ENCODE results near the gene ITPRID2. TPM values are rescaled to one million over a fixed set of nuclear protein-coding genes. Genes with fewer than 3 reads are reported as not detected.

ITPRID2 gene
- total RNA-seq, 1 experiment from 2014 or later: 419 TPM

DNA sequence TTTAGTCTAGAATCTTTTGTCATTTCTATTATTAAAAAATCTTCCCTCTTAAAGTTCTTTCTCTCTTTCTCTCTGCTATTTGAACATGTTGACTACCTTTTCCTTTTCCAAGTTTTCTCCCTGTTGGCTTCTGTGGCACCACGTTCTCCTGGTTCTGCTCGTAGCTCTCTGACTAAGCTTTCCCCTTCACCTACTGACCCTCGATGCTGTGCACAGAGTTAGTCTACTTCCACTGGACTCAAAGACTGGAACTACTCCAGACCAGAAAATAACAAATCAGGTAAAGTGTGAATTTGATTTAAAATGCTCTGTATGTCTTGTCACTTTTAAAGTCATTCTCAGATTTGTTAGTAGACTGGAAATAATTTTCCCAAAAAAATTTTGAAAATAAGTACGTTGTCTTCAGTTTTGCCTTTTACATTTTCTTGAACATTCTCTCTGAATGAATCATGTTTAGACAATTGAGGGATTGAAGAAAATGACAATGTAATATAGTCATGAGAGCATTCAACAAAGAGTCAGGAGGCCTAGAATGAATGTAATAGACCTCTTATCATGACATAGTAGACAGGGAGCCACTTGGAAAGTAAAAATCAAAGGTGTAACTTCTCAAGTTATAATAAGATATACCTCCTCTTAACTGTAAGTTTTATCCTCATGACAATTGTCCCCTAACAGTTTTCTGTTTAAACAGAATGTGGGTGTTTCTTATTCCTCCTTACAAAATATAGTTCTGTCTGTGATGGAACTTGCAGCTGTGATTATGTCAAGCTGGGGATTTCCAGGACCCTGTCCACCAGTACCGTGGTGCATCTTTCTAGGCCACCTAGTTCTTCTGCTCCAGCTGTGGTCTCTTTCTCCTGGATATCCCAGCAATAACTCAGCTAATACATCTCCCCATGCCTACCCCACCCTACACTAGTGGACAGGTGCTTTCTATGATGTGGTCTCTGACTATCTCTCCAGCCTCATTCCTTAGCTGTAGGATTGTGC lies 25.5 kb downstream of the ITPRID2 start:
- Histone ChIP-seq H3K79me2 (ENCODE audit: low read depth) (no peaks in the 10 kb centered on the region), H3K9me3 (ENCODE audit: insufficient read depth, low read depth) (no peaks in the 10 kb centered on the region), H4K20me1 (ENCODE audit: insufficient read depth) (no peaks in the 10 kb centered on the region), H3K4me2 (no peak overlapping the region), H3K4me3 (no peak overlapping the region), H2AFZ (no peak overlapping the region), H3K27me3 (ENCODE audit: insufficient read depth, low read depth) (no peaks in the 10 kb centered on the region), H3K4me1 (replicated peaks; ENCODE audit: insufficient read depth) (no peaks in the 10 kb centered on the region), H3K27ac (peak overlapping the region; percentile 1; the same call in 1 of the 2 replicates), H3F3A (ENCODE audit: insufficient read depth, low read depth) (no peaks in the 10 kb centered on the region), H3K9me2 (ENCODE audit: insufficient read depth) (no peaks in the 10 kb centered on the region), H3K36me3 (ENCODE audit: low read depth) (peaks cover 79% of the 10 kb centered on the region)
- intact Hi-C loops (cut with micrococcal nuclease; ENCODE audit: unreplicated experiment): loop anchor here (2.0 kb wide), 1 partner anchor 38 kb away; no protein-coding TSS in a partner anchor
- no peak for DNase-seq
- ChIA-PET CTCF (interaction anchor here (0.7 to 1.8 kb wide), 3 partner anchors 38 to 1792 kb away, joined by 4 to 5 read pairs (median 5); no protein-coding TSS in a partner anchor), POLR2A (ENCODE audit: unreplicated experiment) (interaction anchor here (0.7 to 1.0 kb wide), 2 partner anchors 20 to 59 kb away, joined by 4 to 10 read pairs; no protein-coding TSS in a partner anchor)
- no TSS peak for BruUV-seq (replicated peaks)
- TF ChIP-seq EZH2 (IDR thresholded peaks at IDR 0.05; ENCODE audit: low read depth): no peak
- TF ChIP-seq, protein P1, sequence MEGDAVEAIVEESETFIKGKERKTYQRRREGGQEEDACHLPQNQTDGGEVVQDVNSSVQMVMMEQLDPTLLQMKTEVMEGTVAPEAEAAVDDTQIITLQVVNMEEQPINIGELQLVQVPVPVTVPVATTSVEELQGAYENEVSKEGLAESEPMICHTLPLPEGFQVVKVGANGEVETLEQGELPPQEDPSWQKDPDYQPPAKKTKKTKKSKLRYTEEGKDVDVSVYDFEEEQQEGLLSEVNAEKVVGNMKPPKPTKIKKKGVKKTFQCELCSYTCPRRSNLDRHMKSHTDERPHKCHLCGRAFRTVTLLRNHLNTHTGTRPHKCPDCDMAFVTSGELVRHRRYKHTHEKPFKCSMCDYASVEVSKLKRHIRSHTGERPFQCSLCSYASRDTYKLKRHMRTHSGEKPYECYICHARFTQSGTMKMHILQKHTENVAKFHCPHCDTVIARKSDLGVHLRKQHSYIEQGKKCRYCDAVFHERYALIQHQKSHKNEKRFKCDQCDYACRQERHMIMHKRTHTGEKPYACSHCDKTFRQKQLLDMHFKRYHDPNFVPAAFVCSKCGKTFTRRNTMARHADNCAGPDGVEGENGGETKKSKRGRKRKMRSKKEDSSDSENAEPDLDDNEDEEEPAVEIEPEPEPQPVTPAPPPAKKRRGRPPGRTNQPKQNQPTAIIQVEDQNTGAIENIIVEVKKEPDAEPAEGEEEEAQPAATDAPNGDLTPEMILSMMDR (conservative IDR thresholded peaks at IDR 0.05): no peak

DNA sequence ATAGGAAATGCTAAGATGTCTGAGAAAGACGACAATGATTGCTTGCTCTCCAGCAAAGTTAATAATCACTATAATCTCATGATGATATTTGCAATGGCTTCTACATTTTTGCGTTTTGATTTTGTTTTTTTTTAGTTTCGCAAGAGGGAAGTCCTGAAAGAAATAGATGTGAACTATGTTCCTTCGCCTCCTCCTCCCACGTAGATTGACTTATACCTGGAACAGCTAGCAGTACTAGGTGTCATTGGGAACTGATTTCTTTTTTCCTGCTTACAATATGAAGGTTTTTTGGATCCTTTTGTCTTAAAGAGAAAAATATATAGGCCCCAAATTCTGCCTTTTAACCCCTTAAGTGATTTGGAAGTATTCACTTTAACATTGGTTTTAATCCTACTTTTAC lies 26.7 kb downstream of the ITPRID2 start:
- POLR2A ChIA-PET (ENCODE audit: unreplicated experiment): no interaction called here
- Histone ChIP-seq H3K9me3 (ENCODE audit: insufficient read depth, low read depth) (no peaks in the 10 kb centered on the region), H3K79me2 (ENCODE audit: low read depth) (0 out of 2 replicates have a peak, but pooled peaks cover under 1% of the 10 kb centered on the region), H3K27me3 (ENCODE audit: insufficient read depth, low read depth) (no peaks in the 10 kb centered on the region), H3K27ac (no peak overlapping the region), H2AFZ (no peak overlapping the region), H4K20me1 (ENCODE audit: insufficient read depth) (peaks cover 8% of the 10 kb centered on the region; the same call in 1 of the 2 replicates), H3K4me3 (no peak overlapping the region), H3K4me2 (no peak overlapping the region), H3K4me1 (replicated peaks; ENCODE audit: insufficient read depth) (no peaks in the 10 kb centered on the region), H3F3A (ENCODE audit: insufficient read depth, low read depth) (no peaks in the 10 kb centered on the region; the same call in 1 of the 2 replicates), H3K9me2 (ENCODE audit: insufficient read depth) (no peaks in the 10 kb centered on the region), H3K36me3 (ENCODE audit: low read depth) (peaks cover 87% of the 10 kb centered on the region)
- BruUV-seq (replicated peaks): no TSS peak
- no peak for DNase-seq
- intact Hi-C loops (cut with micrococcal nuclease; ENCODE audit: unreplicated experiment): no loop called here
- CTCF ChIA-PET: interaction anchor here (1.8 kb wide), 1 partner anchor 37 kb away, joined by 5 read pairs; no protein-coding TSS in a partner anchor
- no peak for TF ChIP-seq EZH2 (IDR thresholded peaks at IDR 0.05; ENCODE audit: low read depth)
- TF ChIP-seq, protein P1 (conservative IDR thresholded peaks at IDR 0.05): no peak

DNA sequence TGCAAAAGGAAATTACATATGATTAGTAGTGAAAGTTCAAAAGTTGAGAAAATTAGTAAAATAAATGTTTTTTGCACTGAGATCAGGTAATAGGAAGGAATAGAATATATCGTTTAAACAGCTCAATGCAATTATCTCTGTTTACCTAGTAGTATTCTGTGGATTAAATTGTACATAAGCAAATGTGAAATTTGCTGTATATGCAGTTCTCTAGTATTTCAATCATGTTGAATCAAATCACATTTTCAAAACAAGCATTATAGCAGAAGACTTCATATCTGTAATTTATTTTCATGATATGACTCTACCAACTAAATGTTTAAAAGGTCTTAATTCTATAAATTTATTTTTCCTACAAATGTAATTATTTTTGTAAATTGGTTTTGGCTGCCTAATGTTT lies 31.6 kb downstream of the ITPRID2 start:
- H3K27ac ChIP-seq: no peak overlapping the region
- H3K36me3 ChIP-seq (ENCODE audit: low read depth): peaks cover 80% of the 10 kb centered on the region
- no peaks in the 10 kb centered on the region for H3K4me1 ChIP-seq (replicated peaks; ENCODE audit: insufficient read depth)
- no peaks in the 10 kb centered on the region for H3K27me3 ChIP-seq (ENCODE audit: insufficient read depth, low read depth)
- no peaks in the 10 kb centered on the region for H3K9me3 ChIP-seq (ENCODE audit: insufficient read depth, low read depth)
- peaks cover 6% of the 10 kb centered on the region for H3F3A ChIP-seq (ENCODE audit: insufficient read depth, low read depth)
- BruUV-seq (replicated peaks): no TSS peak
- intact Hi-C loops (cut with micrococcal nuclease; ENCODE audit: unreplicated experiment): no loop called here
- peaks cover 16% of the 10 kb centered on the region for H3K79me2 ChIP-seq (ENCODE audit: low read depth)
- peaks cover 13% of the 10 kb centered on the region; the same call in 1 of the 2 replicates for H4K20me1 ChIP-seq (ENCODE audit: insufficient read depth)
- no peaks in the 10 kb centered on the region for H3K9me2 ChIP-seq (ENCODE audit: insufficient read depth)
- ChIA-PET CTCF (no interaction called here), POLR2A (ENCODE audit: unreplicated experiment) (no interaction called here)
- H3K4me2 ChIP-seq: no peak overlapping the region
- H2AFZ ChIP-seq: no peak overlapping the region
- no peak for DNase-seq
- TF ChIP-seq EZH2 (IDR thresholded peaks at IDR 0.05; ENCODE audit: low read depth): no peak
- TF ChIP-seq, protein P1 (conservative IDR thresholded peaks at IDR 0.05): no peak
- no peak overlapping the region for H3K4me3 ChIP-seq

Measured in PC-9 (cell line).